HG03045 (cell line): ENCODE measurements around the gene FMC1.
"Not testable (repeated sequence)": the region's sequence is repeated elsewhere in the genome, so short reads cannot be mapped to it uniquely, and the experiment has no call there.

Experiments
- ATAC-seq: cut with Tn5 transposase; IDR thresholded peaks from one replicate; pipeline ENCODE4 v1.9.1; 2021; ENCODE audit warnings: mild to moderate bottlenecking, moderate library complexity; ENCODE audit not compliant: unreplicated experiment

The FMC1 gene

DNA sequence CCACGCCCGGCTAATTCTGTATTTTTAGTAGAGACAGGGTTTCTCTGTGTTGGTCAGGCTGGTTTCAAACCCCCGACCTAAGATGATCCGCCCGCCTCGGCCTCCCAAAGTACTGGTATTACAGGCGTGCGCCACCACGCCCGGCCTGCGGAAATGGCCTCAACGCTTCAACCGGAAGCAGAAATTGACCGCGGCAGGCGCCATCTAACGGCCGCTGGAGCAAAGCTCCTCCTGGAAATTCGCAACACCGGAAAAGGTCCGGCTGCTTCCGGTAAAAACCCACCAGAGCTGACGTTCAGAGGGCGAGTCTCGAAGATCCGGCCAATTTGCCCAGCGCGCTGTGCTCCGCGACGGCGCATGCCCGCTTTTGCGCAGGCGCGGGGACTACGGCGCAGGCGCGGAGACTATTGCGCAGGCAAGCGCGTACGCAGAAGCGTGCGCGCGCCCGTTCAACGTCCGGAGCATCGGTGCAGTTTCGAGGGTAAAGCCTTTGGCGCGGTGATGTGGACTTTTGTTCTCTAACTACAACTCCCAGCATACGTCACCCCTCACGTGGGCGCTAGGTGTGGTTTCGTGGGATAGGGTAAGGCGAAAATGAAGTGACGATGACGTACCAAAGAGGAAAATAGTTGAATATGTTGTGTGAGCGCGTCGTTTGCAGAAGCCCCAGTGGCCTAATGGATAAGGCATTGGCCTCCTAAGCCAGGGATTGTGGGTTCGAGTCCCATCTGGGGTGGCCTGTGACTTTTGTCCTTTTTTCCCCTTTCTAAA is 915 bp upstream of the FMC1 start:
- peak; percentile 82 for ATAC-seq

DNA sequence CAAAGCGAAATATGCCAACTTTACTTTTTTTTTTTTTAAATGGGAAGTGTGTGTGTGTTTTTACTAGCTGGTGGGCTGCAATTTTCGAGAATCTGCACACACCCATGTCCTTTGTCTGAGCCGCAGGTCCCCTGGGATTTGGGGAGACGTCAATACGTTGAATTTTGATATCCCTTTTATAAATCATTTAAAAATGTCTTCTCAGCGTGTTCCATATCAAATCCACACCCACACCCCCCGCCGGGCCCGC is 404 bp upstream of the FMC1 start:
- ATAC-seq, result no peak

- no peak for ATAC-seq
Measured at GRCh38 chr7:139341776-139342226, 664 bp downstream of the FMC1 start.

DNA sequence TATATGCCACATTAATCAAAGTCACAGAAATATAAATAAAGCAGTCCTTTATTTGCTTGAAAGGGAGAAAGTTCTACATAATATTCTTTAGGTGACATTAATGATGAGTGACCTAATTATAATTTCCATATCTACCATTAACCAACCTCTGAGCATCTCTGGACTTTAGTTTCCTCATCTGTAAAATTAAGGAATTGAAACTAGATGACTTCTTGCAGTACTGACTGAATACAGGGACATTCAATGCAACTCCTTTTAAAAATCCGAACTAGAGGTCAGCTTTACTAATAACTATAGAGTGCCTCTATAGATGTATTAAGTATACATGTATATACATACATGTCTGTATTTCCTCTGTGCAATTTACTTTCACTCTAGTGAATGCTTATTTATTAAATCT is 3.9 kb downstream of the FMC1 start:
- no peak for ATAC-seq

DNA sequence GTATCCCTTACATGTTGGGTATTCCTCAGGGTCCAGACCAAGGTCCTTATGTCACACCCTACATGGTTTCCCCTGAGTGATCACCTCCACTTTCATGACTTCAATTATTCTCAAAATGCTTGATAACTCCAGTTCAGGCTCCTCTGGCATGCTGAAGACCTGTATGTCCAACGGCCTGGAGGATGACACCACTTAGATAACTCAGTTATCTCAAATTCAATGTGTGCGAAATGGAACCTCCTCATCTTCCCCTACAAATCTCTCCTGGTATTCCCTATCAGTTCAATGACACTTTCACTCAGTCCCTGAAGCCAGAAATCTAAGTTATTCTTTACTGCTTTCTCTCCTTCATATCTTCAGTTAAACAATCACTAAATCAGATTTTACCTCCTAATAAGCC is 9.9 kb downstream of the FMC1 start:
- ATAC-seq, result no peak

DNA sequence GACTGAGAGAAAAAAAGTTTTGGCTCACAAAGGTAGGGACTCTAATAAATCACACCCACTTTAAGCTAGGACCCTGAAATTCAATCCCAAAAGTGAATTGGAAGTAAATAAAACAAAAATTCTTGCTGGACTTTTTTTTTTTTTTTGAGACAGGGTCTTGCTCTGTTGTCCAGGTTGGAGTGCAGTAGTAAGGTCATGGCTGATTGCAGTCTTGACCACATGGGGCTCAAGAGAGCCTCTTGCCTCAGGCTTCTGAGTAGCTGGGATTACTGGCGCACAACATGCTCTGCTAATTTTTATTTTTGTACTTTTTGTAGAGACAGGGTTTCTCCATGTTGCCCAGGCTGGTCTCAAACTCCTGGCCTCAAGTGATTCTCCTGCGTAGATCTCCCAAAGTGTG is 13.6 kb downstream of the FMC1 start:
- no peak for ATAC-seq

GRCh38 chr7:139355320-139355719 is 14.2 kb downstream of the FMC1 start:
- no peak for ATAC-seq

- ATAC-seq, result not testable (repeated sequence)
Measured at GRCh38 chr7:139357729-139358506, 16.8 kb downstream of the FMC1 start.

GRCh38 chr7:139358541-139359365 is 17.6 kb downstream of the FMC1 start:
- ATAC-seq, result peak; percentile 20

DNA sequence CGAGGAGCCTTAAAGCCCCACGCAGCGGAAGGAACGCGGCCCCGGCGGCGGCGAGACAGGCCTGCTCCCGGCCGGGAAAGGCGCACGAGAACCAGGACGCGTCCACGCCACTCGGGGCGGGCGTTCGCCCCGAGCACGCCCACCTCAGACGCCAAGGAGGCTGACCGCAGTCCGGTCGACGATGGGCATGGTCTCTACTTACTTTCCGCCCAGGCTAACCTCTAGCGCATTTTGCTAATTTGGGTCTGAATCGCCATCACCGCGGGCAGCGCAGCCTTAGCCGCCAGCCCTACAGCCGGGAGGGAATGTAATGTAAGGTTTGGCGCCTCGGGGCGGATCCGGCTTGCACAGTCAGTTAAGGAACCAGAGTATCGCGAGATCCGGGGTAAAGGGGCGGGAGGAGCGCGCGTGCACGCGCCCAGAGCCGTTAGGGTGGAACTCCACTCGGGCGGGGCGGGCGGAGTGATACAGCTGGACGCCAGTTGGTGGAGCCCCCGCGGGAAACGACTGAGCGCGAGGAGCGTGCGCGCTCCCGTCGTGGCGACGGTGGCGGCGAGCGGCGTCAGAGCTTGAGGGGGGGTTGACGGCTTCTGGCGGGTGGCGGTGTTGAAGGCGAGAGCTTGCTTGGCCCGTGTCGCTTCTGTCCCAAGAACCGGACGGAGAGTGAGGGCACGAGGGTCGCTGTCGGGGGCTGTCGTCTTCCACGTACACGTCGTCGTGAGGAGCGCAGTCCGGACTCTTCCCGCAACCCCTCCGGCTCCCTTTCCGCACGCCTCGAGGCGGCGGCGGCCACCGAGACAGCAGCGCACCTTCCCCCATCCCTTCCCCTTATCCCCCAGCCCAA is 18.5 kb downstream of the FMC1 start, which contains the start of gene LUC7L2:
Gene LUC7L2 (plus strand): TSS at position 529 of the 844 bp plus-strand sequence. CDS start 368 bp downstream, outside the sequence.
- peak; percentile 76 for ATAC-seq

- peak; percentile 73 for ATAC-seq
Measured at GRCh38 chr7:139360210-139360947, 19.2 kb downstream of the FMC1 start.

DNA sequence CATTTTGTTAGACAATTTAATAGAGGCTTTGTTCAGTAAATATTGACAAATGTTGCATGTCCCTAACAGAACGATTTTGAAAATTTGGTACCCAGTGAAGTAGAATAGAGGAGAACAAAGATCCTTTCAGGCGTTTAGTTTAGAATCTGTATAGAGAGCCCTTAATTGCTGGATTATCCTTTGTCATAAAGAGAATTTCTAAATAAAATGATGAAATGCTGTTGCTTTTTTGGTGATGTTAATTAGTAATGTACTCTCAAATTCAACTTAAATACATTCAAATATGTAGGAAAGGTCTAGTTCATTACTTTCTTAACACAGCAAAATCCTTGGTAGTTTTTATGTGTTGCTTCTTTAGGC is 19.8 kb downstream of the FMC1 start:
- no peak for ATAC-seq

DNA sequence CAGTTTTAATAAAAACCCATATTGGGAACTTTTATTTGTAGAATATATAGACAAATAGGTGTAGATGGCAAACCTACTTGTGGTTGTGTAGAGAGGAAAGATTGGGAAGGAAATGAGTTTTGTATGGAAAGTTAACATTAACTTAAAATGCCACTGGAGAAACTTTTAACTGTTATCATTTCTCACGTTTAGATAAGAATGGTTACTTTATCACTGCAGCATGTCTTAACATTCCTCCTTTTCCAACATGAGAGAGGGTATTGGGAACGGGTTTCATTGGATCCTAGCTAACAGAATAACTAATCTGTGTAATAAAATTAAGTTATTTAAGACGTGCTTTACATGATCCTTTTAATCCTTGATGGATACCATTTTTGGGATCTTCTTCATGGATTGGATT is 20.4 kb downstream of the FMC1 start:
- ATAC-seq, result no peak

GRCh38 chr7:139362302-139362701 is 21.2 kb downstream of the FMC1 start:
- no peak for ATAC-seq

DNA sequence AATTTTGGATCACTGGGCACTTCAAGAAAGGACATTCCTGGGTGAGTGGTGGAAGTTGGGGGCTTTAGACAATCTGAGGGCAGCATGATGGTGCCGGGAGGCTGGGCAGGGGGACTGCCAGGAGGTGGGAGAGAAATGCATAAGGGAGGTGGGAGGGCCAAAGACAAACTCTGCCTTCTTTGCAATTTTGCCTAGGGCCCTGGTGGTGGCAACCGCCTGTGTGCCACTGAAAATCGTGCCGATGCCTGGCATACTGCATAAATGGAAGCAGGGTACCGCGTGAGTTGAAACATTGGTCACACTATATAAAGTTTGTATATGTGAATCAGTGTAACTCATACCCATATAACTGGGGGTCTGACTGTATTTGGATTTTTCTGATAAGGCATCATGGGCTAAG is 21.8 kb downstream of the FMC1 start:
- no peak for ATAC-seq

GRCh38 chr7:139365336-139365735 is 24.2 kb downstream of the FMC1 start:
- no peak for ATAC-seq

GRCh38 chr7:139366400-139366799 is 25.3 kb downstream of the FMC1 start:
- ATAC-seq, result no peak

- ATAC-seq, result no peak
Measured at GRCh38 chr7:139367438-139368155, 26.5 kb downstream of the FMC1 start.

- ATAC-seq, result no peak
Measured at GRCh38 chr7:139370301-139370942, 29.3 kb downstream of the FMC1 start.
